Dermis microvascular lymphatic vessel endothelial cell (primary cell): ENCODE results near the gene JMJD8. TPM values are rescaled to one million over a fixed set of nuclear protein-coding genes. Genes with fewer than 3 reads are reported as not detected.

Experiments
- DNase-seq, 2 donors: peaks; one replicate each; pipeline versions ENCODE4 v3.0.0 to v3.0.0-alpha.2; 2010; ENCODE audit warnings: low read depth in 2 of 2
- total RNA-seq: library from RNA; depleted of rRNA; stranded (reverse); fragments of >200 nt; gene quantifications from 2 replicates; pipeline ENCODE4 v1.2.1, GENCODE V29; 2014

The JMJD8 gene
- total RNA-seq, 1 donor from 2014 or later, result 16.6 TPM

DNA sequence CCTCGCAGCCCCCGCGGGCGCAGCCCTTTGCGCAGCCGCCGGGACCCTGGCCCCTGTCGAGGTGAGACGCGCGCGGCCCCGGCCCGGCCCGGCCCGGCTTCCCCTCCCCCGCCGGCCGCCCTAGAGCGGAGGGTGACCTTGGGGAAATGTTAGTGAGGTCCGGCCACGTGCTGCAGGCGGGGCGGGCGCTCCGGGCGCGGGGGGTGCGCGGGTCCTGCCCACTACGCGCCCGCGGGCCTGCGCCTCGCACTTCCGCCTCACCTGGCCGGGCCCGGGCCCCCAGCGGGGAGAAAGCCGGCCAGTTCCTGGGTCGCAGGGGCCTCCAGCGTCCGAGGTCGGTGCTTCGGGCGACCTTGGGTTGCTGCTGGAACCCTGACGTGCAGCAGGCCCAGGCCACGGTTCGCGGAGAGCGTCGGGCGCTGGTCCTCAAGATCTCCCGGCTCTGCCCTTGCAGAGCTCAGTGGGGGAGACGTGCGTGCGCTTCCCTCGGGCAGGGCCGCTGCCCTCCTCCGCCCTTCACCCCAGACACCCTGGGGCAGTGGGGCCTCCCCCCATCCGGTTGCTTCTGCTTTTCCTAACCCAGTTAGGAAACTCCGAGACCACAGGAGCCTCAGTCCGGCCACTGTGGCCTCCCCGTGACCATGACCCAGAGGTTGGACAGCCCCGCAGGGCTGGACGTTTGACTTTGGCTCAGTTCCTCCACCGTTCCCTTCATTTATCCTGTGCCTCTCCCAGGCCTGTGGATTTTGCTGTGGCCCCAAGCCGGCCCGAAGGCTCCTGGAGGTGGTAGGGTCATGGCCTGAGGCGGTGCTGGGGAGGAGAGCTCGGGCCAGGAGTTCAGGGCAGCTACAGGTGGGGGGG, 41.7 kb downstream of the JMJD8 start:
- DNase-seq, result no peak

DNA sequence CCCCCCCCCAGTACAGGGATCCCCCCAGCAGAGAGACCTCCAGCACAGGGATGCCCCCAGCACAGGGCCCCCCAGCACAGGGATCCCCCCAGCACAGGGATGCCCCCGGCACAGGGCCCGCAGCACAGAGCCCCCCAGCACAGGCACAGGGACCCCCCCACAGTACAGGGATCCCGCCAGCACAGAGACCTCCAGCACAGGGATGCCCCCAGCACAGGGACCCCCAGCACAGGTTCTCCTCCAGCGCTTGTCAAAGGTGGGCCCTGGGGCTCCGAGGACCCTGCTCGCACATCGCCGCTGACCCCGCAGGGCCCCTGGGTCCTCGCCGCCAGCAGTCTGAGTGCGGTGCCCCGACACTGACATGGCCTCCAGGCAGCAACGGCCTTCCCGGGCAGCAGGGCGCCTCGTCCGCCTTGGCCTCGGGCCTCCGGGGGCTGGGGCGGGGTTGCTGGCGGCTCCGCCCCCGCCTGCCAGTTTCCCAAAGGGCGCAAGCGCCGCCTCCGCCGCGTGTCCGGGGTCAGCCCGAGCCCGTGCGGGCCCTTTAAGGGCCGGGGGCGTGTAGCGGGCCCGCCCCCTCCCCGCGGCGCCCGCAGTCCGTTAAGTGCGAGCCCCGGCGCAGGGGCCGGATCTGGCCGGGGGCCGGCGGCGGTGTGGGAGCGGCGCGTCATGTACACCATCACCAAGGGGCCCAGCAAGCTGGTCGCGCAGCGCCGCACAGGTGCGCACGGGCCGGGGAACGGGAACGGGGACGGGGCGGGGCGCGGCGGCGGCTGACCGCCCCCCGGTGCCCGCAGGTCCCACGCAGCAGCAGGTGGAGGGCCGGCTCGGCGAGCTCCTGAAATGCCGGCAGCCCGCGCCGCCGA, 42.6 kb downstream of the JMJD8 start, which contains the start of gene MCRIP2:
MCRIP2 (plus strand) TSS at position 503 of the 863 bp plus-strand sequence; CDS start at position 667, 164 bp downstream.
- peak in 1 of 2 donors; percentile 66 for DNase-seq

- no peak for DNase-seq
Observed at GRCh38 chr16:640614-641013, 43.5 kb downstream of the JMJD8 start.

- DNase-seq, result no peak
Observed at GRCh38 chr16:638836-639235, 45.3 kb downstream of the JMJD8 start.

DNA sequence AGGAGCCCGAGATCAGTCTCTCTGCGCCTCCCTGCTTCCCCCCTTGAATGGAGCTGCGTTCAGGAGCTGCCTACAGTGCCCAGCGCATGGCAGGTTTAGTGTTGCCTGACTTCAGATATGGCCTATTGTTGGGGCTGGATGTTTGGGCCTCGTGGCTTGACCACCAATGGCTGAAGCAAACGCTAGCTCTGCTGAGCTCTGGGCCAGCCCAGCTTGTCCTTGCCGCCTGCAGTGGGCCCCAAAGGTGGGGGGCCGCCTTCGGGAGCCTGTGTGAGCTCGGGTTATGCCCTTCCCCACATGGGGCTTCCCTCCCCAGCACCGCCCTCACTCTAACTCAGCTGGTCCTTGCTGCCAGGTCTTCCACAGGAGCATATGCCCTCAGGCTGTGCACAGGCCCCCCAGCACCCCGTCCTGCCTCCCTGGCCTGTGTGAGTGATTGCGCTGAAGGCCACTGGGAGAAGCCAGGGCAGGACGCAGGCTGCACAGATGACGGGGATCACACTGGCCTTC, 46.0 kb downstream of the JMJD8 start:
- DNase-seq, result no peak

- DNase-seq, result peak; percentile 66 to 91
Observed at GRCh38 chr16:637081-638018, 46.8 kb downstream of the JMJD8 start.

DNA sequence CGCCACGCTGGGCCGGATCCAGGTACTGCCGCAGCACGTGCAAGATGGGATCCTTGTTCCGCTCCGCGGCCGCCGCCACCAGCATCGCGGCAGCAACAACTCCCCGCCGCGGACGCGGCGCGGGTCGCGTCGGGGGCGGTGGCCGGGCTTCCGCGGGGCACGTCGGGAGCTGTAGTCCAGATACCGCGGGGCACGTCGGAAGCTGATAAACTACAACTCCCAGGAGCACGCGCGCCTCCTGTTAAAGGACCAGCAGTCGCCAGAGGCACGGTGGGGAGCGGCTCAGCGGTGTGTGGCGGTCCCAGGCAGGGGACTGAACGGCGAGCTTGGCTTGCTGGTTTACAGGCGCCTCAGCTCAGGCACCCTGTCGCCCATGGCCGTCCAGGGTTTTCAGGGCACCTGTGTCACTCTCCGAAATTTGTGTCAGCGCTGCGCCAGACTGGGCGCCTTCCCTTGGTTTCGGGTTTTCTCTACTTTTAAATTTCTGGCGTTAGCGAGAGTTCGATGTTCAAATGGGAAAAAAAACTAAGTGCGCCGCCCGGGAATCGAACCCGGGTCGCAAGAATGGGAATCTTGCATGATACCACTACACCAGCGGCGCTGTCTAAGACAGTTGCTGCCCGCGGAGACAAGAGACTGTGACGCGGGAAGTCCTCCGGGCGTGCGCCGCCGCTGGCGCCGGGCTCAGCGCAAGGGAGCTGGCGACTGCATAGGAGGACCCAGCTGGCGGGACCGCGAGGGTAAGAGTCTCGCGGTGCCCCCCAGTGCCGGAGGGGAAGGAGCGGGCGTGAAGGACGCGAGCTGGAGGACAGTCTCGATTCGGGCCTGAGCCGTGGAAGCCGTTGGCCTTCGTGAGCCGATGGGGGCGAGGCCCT, 47.7 kb downstream of the JMJD8 start, which contains the start of gene METTL26:
METTL26 (minus strand) TSS at position 100 of the 875 bp plus-strand sequence; CDS start at position 85, 15 bp downstream.
- peak; percentile 88 to 97 for DNase-seq

DNA sequence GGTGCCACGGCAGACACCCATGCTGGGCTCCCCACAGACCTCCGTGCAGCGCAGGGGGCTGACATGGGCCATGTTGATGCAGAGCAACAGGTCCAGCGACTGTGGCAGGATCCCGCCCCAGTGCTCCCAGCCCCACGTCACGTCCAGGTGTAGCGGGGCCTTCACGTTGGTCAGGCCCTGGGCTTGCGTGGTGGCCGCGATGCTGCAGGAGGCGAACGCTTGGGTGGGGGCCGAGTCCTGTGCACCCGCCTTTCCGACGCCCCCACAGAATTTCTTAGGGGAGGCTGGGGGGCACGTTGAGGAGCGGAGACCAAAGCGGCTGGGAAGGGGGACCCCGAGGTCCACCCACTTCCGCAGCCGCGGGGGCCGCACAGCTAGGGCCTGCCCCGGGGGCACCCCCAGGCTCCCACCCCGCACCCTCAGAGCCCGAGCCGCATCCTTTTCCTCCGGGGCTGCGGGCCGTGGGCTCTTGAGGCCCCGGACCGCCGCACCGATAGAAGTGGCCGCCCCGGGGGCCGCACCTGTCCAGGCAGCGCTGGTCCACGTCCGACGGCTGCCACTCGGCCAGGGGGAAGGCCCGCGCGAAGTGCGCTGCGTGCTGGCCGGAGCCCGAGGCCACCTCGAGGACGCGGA, 48.4 kb downstream of the JMJD8 start:
- DNase-seq, result no peak

DNA sequence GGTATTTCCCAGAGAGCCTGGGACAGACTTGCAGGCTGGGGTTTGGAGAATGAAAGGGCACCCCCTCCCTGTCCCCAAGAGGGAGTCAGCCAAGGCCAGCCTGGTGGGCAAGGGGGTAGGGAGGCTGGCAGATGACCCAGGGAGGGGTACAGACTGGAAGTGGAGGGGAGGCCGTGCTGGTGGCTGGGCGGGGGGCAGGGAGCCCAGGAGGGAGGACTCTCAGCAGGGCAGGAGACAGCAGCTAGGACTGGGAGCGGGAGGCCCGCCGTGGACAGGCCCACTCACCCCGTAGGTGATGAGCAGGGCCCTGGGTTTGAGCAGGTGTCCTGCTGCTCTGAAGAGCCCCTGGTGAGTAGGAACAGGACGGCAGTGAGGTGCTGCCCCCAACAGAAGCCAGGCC, 49.1 kb downstream of the JMJD8 start:
- DNase-seq, result no peak

DNA sequence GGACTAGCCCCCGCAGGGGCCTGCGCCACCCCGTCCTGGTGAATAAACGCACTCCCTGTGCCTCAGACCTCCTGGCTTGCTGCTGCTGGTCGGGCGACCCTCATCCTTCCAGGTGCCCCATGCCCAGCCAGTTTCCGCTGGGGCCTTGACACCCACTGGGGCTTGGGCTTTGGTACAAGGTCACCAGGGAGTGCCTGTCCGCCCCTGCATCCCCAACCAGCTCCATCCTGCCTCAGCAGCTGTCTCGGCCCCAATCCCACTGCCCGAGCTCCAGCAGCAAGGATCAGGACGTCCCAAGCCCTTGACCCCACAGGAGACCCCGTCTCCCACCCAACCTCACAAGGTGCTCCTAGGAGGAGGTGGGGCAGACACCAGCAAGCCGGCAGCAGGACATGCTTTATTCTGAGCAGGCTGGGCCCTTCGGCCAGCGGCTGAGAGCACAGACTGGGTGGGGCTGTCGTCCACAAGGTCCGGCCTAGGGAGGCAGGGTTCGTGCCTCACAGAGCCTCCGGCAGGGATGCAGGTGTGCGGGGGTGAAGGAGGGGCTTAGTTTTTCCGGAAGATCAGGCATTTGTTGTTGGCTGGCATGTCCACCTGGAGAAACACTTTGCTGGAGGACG, 50.0 kb downstream of the JMJD8 start:
- DNase-seq, result no peak

- no peak for DNase-seq
Observed at GRCh38 chr16:633336-634050, 50.6 kb downstream of the JMJD8 start.

DNA sequence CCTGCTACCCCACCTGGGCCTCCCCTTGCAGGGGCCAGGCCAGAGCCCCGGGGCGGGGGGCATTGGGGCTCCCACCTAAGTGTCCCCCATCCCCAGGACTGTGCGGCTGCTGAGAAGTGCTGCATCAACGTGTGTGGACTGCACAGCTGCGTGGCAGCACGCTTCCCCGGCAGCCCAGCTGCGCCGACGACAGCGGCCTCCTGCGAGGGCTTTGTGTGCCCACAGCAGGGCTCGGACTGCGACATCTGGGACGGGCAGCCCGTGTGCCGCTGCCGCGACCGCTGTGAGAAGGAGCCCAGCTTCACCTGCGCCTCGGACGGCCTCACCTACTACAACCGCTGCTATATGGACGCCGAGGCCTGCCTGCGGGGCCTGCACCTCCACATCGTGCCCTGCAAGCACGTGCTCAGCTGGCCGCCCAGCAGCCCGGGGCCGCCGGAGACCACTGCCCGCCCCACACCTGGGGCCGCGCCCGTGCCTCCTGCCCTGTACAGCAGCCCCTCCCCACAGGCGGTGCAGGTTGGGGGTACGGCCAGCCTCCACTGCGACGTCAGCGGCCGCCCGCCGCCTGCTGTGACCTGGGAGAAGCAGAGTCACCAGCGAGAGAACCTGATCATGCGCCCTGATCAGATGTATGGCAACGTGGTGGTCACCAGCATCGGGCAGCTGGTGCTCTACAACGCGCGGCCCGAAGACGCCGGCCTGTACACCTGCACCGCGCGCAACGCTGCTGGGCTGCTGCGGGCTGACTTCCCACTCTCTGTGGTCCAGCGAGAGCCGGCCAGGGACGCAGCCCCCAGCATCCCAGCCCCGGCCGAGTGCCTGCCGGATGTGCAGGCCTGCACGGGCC, 51.4 kb downstream of the JMJD8 start:
- no peak for DNase-seq

DNA sequence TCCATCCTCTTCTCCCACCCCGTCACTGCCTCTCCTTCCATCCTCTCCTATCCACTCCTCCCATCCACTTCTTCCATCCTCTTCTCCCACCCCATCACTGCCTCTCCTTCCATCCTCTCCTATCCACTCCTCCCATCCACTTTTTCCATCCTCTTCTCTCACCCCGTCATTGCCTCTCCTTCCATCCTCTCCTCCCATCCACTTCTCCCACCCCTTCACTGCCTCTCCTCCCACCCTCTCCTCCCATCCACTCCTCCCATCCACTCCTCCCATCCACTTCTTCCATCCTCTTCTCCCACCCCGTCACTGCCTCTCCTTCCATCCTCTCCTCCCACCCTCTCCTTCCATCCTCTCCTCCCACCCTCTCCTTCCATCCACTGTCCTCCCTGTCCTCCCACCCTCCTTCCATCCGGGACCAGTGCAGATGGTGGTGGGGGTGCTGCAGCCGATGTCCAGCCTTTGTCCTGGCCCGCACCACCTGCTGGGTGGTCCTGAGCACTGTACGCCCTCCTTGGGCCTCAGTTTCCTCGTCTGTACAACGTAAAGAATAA, 52.3 kb downstream of the JMJD8 start:
- DNase-seq, result no peak
